Activated CD4-positive, alpha-beta T cell treated with anti-CD3 and anti-CD28 coated beads, Interleukin-2, amount 50 U/mL, for 1 hour (primary cell): ENCODE data around the gene CLCN3.
A peak's percentile ranks its signal among the peaks of the same experiment; 100 is the strongest.
"Not testable (repeated sequence)": the region's sequence is repeated elsewhere in the genome, so short reads cannot be mapped to it uniquely, and the experiment has no call there.

Experiments
- DNase-seq: peaks from one replicate; pipeline ENCODE4 v3.0.0-alpha.2; 2020

CLCN3 gene

DNA sequence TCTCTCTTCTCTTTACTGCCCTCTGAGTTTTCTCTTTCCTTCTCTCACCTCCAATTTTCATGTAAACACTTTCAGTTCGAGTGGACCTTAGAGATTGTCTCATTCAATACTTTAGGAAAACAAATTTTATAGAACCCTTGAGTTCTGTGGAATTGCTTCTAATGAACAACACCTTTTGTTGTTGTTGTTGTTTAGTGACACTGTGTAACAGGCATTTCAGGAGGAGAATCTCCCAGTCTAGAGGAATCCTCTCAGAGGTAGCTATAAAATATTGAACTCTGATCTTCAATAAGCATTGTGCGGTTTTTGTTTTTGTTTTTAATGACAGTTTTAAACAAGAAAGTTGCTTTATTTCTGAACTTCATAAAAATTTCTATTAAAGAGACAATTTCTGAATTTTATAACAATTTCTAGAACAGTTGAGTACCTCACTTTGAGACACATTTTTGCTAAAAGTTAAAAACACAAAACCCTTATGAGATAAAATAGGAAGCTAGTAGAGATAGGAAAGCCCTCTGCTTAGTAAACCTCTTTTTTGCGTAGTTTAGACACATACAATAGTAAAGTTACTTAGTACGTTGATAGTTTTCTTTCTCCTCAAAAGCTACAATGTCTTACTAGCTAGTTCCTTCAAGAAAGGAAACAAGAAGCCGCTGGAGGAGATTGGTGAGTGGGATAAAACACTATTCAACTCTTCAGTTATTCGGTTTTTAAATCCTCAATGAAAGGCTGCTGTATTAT is 38.8 kb downstream of the CLCN3 start:
- no peak for DNase-seq

DNA sequence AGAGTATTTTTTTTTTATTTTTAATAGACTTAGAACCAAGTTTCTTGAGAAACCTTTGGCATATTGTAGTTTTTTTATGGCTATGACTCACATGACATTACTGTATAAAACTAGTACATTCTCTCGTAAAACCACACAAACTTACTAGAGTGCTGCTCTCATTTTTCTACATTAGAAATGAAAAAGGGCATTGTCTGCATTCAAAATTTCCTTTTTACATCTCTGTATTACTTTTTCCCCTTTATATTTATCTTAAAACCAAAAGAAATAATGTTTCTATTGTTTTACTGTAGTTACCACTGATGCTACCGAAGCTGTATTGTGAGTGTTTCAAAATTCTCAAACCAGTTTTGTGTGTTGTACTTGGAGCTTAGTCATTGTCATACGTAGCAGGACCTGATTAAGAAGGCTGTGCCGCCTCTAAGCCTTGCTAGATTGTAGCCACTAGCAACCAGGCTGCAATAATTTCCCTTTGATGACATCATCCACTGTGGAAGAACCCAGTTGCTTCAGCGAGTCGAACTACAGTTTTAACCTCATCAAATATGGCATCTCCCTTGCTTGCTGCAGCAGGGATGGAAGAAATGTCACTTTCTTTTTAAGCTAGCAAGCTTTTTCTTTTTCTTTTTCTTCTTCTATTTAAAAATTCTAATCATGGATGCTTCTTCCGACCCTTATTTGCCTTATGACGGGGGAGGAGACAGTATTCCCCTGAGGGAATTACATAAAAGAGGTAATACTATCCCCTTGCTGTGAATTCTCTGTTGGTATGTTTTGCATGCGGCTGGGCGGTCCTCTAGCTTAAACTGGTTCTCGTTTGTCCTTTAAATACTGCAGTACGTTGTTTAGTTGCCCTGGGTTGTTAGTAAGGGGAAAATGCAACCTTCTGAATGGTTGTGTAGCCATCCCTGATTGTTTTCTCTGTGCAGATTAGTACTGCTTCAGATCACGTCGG is 39.6 kb downstream of the CLCN3 start:
- peak; percentile 51 for DNase-seq

DNA sequence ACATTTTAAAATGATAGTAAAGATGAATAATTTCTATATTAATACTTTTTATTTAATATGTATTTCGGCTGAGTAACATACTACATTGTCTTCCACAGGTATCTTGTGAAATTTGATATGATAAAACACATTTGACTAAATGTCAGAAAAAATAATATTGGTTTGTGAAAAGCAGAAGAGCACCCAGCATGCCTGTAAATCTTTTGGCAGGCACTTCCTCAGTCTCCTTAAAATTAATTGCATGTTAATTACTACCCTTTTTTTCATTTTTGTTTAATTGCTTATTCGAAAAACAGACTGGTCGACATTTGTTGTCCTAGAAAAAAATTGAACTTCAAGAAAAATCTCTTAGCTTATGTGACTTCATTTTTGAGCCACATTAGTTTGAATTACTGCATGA is 40.6 kb downstream of the CLCN3 start:
- no peak for DNase-seq

DNA sequence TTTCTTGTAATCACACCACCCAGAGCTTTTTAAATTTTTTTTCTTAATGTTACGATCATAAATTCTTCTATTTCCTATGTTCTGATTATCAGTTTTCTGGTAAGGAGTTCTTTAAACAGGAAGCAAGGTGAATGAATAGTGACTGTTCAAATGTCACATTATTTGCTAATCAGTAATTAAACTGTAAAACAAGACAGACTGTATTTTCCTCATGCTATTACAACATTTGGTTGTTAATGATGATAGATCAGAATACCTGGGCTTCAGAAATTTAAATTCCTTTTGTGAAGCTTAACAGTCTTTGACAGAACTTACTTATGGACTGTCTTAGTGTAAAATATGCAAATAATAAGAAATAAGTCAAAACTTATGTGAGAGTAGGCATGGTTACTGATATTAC is 41.4 kb downstream of the CLCN3 start:
- DNase-seq = no peak

DNA sequence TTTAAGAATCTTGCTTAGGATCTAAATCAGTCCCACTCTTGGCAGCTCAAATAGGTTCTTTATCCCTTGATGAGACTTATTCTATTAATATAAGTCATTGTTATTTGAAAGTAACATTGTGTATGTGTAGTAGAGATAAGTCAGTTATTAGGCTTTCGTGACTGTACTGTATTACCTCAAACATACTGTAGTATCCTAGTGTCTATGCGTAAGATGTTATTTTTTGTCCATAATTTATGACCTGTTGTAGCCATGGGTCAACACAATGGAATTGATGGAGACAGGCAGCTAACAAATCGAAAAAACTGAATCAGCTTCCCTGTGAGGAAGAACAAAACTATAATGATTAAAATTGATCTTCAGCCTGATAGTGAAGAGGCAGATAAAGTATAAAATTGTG is 41.8 kb downstream of the CLCN3 start:
- DNase-seq = no peak

DNA sequence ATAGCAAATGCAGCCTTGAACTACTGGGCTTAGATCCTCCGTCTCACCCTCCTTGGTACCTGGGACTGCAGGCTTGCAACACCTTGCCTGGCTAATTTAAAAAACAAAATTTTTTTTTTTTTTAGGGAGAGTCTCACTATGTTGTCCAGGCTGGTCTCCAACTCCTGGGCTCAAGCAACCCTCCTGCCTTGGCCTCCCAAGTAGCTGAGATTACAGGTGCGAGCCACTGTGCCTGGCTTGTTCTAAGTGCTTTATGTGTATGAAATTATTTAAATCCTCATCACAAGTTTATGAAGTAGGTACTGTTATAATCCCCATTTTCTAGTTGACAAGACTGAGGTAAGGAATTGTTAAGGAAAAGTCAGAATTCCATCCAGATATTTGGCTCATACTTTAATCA is 43.0 kb downstream of the CLCN3 start:
- DNase-seq = no peak

DNA sequence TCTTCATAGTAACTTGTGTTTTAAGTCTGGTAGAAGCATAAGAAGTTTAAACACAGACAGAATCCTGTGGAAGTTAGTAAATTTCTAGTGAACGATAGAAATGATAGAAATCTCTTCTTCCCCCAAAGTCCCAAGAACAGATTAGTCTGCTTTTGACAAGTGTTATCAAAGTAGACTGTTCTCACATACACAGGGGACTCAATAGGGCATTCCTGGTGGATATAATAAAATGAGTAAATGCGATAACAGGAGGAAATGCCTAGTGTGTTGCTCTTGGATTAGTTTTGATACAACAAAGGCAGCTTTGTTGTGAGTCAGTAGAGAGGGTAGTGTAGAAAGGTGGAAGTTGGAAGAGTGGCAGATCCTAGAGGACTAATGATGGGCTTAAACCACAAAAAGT is 43.5 kb downstream of the CLCN3 start:
- no peak for DNase-seq

DNA sequence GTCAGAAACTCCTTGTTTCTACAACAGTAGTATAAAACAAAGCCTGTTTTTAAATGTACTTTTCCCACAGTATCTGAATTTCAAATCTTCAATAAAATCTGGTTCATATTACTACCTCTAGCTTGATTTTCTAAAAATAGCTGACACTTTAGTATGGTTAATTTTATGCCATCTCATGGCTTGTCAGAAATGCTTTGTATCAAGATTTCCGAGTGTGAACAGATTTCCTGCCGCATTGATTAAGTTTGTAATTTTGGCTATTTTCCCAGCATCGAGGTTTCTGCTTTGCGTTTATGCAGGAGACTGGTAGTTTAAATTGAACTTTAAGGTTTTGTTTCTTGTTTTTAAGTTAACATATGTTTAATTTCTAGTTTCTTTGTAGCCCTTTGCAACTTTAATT is 44.2 kb downstream of the CLCN3 start:
- no peak for DNase-seq

DNA sequence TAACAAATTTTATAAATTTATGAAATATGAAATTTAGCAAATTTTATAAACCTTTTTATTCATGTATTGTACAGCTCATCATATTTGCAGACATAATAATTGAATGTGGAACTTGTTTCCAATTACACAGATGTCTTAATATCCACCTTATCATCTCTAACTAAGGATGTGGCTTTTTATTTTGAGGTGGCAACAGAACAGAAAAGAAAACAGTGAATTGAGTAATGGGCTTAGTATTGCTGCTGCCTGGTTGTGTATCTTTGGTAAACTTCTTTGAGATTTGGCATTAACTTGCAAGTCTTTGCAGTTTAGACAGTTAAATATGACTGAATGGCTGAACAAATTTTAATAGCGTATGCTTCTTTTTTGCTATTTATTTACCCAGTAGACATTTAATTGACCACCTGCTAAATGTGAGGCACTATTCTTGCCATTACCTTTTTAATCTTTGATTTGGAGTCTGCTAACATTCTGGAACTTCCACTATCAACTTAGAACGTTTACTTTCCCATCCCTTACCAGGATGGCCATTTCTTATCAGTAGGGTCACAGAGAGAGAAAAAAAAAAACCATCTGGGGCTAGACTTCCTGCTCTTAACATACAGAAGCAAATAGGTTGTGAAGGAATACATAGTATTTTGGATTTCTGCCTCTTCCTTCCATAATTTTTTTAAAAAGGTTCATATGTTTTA is 44.8 kb downstream of the CLCN3 start:
- no peak for DNase-seq

DNA sequence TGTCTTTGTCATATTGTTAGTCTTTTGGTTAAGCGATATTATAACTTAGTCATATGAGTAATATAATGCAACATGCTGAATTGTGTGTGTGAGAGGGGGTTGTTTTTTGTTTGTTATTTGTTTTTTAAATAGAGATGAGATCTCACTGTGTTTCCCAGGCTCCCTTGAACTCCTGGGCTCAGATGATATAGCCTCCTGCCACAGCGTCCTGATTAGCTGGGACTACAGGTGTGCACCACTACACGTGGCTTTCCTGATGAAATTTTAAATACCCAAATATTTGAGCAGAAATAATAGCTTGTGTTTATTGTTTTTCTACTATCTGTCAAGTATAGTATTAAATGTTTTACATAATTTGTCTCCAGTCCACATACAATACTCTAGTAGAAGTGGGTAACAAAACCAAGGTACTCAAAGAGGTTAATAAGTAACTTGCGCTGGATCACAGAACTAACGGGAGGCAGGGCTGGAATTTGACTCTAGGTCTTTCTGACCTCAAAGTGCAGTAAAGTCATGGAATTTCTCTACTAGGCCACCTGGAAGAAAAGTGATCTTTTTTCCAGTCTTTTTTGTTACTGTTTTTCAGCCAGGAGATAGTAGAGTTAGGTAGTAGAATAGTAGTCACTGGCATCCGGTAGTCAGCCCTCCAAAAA is 47.8 kb downstream of the CLCN3 start:
- DNase-seq = no peak

DNA sequence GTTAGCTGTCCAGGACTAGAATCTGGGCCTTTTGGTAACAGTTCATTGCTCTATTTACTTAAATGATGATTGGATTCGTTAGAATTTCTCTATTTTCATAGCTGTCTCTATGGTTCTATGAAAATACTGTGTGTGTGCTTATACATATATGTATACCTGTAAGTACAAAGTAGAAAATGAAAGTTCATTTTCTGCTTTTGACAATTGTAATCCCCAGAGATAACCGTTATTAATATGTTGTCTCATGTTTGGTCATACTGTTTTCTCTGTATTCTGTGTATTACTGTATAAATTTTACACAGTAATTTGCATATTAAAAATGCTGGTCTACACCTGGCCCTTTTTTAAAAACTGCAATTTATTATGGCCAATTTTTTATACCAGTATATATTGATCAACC is 55.4 kb downstream of the CLCN3 start:
- no peak for DNase-seq

DNA sequence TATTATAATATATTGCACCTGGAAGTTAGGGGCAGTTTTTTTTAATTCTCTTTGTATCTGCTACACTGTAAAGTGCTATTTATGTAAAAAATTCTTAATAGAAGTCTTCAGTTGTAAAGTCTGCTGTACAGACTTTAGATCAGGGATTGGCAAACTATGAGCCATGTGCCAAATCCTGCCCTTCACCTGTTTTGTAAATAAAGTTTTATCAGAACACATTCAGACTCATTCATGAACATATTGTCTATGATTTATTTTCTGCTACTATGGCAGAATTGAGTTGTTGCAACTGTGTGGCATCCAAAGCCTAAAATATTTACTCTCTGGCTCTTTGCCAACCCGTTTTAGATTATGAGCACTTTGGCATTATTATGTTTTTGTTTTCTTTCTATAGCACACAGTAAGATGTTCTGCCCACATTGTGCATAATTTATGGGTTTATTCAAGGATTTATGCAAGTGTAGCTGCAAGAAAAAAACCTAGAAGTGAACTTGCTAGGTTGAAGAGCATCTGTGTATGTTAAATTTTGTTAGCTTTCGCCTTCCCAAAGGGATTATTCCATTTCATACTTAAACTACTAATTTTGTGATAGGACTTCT is 56.9 kb downstream of the CLCN3 start:
- DNase-seq = no peak

DNA sequence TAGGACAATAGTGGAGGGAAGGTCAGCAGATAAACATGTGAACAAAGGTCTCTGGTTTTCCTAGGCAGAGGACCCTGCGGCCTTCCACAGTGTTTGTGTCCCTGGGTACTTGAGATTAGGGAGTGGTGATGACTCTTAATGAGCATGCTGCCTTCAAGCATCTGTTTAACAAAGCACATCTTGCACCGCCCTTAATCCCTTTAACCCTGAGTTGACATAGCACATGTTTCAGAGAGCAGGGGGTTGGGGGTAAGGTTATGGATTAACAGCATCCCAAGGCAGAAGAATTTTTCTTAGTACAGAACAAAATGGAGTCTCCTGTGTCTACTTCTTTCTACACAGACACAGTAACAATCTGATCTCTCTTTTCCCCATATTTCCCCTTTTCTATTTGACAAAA is 58.1 kb downstream of the CLCN3 start:
- not testable (repeated sequence) for DNase-seq

DNA sequence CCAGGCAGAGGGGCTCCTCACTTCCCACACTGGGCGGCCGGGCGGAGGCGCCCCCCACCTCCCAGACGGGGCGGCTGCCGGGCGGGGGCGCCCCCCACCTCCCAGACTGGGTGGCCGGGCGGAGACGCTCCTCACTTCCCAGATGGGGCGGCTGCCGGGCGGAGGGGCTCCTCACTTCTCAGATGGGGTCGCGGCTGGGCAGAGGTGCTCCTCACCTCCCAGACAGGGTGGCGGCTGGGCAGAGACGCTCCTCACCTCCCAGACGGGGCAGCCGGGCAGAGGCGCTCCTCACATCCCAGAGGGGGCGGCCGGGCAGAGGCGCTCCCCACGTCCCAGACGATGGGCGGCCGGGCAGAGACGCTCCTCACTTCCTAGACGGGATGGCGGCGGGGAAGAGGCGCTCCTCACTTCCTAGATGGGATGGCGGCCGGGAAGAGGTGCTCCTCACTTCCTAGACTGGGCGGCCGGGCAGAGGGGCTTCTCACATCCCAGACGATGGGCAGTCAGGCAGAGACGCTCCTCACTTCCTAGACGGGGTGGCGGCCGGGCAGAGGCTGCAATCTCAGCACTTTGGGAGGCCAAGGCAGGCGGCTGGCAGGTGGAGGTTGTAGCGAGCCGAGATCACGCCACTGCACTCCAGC is 58.7 kb downstream of the CLCN3 start:
- DNase-seq = not testable (repeated sequence)

DNA sequence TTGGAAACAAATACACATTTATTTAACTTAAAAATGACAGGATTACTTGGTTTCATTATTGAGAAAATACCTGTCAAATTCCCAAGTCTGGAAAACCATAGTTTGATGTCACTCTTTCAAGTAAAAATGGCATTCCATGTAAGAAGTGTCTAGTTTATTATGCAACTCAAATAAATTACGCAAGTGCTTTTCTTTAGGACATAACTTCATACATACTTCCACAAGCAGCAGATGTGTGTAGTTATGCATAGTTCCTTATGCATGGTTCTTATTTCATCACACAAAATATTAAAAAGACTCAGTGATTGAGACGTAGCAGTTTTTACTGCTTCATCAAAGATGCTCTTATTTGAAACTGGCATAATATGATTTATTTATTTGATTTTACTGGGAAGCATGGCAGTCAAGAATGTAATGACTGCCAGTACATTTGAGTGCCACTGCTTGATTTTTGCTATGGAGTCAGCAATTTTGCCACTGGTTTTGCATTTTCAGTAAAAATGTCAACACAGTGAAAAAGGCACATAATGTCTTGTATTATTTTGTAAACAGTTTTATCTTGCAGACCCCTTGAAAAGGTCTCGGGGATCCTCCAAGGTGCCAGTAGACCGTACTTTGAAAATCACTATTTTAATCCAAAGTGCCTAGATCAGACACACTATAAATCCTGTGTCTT is 62.1 kb downstream of the CLCN3 start:
- no peak for DNase-seq

DNA sequence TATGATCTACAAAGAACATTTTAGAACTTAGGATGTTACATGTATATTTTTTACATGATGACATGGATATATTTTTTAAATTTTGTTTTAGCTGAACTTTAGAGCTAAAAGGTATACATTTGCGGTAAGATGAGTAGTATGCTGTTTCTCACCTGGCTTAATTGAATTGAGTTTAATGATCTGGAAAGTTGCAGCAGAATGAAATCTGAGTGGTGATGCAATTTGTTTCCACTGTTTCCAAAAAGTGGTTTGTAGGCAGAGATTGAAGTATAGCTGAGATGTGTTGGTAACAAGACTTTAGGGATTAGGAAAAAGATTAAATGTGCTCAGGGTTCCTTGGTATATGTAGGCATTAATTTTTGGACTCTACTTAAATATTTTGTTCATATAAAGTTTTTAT is 69.3 kb downstream of the CLCN3 start:
- DNase-seq = no peak

DNA sequence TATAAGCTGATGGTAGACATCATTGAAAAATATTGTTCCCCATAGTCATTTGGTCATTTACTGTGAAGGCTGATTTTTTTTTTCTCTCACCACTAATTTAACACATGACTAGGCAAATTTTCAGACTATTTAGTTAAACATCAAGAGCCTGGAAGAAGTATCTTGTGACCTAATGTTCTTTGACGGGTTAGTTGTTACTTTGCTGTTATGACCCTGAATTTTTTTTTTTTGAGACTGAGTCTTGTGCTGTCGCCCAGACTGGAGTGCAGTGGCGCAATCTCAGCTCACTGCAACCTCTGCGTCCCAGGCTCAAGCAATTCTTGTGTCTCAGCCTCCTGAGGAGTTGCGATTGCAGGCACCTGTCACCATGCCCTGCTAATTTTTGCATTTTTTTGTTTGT is 70.4 kb downstream of the CLCN3 start:
- no peak for DNase-seq

DNA sequence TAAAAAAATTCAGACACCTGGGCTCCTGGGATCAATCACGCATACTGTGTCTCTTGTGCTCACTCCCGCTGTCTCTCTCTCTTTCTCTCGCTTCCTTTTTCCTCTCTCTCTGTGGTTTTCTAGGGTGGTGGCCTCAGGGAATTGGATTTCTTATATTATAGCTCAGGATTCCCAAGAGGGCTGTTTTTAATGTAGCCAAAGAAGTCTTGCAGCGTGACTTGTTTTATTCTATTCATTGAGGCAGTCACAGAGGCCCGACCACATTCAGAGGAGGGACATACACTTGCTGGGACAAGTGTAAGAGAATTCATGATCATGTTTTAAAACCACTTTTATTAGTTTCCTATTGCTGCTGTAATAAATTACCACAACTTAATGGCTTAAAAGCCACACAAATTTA is 78.0 kb downstream of the CLCN3 start:
- DNase-seq = no peak

DNA sequence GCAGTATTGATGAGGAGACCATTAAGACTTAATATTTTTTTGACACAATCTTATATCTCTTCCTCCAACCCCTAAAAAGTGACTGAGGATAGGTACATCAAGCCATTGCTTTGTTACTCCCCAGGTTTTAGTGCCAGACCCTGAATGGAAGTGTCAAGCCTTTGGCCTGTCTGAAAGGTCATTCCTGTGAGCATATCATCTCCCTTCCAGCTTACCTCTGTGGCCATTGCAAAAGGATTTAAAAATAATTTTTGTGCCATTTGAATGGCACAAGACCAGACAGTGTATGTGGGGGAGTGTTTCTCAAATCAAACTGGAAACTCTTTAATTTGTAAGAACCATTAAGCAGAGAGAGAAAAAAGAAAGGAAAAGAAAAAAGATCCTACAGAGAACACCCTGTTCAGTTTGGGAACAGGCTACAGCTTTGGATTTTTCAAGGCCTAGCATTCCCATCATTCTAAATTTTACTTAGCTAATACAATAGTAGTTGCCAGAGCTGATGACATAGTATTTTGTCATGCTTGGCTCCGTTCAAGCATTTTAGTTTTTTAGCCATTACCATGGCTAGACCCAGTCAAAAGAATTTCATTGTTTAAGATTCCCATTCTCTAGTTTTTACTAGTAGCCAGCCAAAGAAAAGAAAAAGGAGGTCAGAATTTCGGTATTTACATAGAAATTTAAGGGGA is 87.7 kb downstream of the CLCN3 start:
- DNase-seq = no peak

DNA sequence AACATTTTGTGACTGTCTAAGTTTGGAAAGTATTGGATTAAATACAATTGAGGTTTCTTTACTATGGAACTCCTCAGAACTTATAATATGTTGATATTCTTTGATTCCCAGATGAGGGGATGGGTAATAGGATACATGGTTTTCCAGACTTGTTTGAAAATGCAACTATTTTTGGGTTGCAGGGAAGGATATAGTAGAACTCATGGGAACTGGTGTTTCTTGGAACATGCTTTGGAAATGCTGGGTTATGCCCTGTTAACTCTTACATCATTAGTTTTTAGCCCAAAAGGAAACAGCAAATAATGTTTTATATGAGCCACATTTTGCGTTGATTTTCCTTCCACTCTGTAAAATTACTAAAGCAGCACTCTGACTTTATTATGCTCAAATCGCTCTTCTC is 95.4 kb downstream of the CLCN3 start:
- no peak for DNase-seq

DNA sequence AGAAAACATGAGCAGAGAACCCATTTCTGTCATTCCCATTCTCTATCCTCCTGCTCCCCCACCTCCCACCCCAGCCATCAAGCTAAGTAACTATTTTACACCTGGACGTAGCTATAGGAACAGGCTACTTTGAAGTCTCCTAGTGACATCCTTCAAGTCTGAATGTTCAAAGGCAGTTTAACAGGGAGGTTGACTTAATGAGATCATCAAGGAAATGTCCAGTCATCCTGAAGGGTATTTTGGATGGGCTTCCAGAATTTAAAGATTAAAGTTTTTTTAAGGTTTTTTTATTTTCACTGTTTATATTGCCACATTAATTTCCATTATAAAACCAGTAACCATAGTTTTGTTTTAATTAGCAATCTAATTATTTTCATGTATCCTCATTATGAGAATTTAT is 96.3 kb downstream of the CLCN3 start:
- DNase-seq = no peak
